SK-N-MC (cell line): ENCODE results near the gene EPHB3.

Experiments
- DNase-seq: peaks from one replicate; pipeline ENCODE4 v3.0.0-alpha.2; 2011; ENCODE audit warnings: low read depth, low spot score
- H3K27ac ChIP-seq: fragments of 200-600 bp; sonication (generic); 2 replicates; pipeline ENCODE4 v1.5.1; 2016; ENCODE audit warnings: mixed run types
- H3K36me3 ChIP-seq: fragments of 200-600 bp; sonication (generic); 2 replicates; pipeline ENCODE4 v1.6.1; 2017; ENCODE audit warnings: antibody characterized with exemption, low read length, mixed read lengths; ENCODE audit not compliant: insufficient read depth
- H3K4me3 ChIP-seq: fragments of 200-600 bp; sonication (generic); 2 replicates; pipeline ENCODE4 v1.5.1; 2016
- H3K9ac ChIP-seq: fragments of 200-600 bp; sonication (generic); 2 replicates; pipeline ENCODE4 v1.8.0; 2017; ENCODE audit warnings: mixed run types, mixed read lengths; ENCODE audit not compliant: insufficient read length
- H3K9me3 ChIP-seq: fragments of 200-600 bp; sonication (generic); 2 replicates; pipeline ENCODE4 v1.6.1; 2017; ENCODE audit warnings: low read depth, mild to moderate bottlenecking, antibody characterized with exemption, low read length, moderate library complexity, mixed read lengths
- EZH2 ChIP-seq: fragments of 200-600 bp; sonication (generic); IDR thresholded peaks from one replicate; pipeline ENCODE4 v1.6.1; 2017; ENCODE audit warnings: antibody characterized with exemption
- FOXP2 ChIP-seq: optimal IDR thresholded peaks from 2 replicates; pipeline ENCODE3; 2011; ENCODE audit warnings: mild to moderate bottlenecking, moderate library complexity; ENCODE audit not compliant: insufficient read depth; ENCODE audit errors: extremely low read length, control extremely low read depth
- POLR2AphosphoS5 ChIP-seq: IDR thresholded peaks from 2 replicates; pipeline ENCODE4 v1.6.1; 2012; ENCODE audit warnings: mild to moderate bottlenecking, low read depth, low read length, borderline replicate concordance

The EPHB3 gene

GRCh38 chr3:184561061-184561912 lies at the start of gene EPHB3:
Gene EPHB3 (plus strand): TSS chr3:184561785. CDS start chr3:184562236, 451 bp downstream.
- no peaks in the 10 kb centered on the region for H3K9me3 ChIP-seq
- H3K4me3 ChIP-seq: peak within 1 kb of the TSS; percentile 80
- peaks cover 35% of the 10 kb centered on the region for H3K36me3 ChIP-seq
- peak within 1 kb of the TSS; percentile 71 for H3K9ac ChIP-seq
- peak; percentile 100 for DNase-seq
- peak within 1 kb of the TSS; percentile 70; the same call in 1 of the 2 replicates for H3K27ac ChIP-seq
- TF ChIP-seq POLR2AphosphoS5: peak; percentile 97
- TF ChIP-seq EZH2: no peak

DNA sequence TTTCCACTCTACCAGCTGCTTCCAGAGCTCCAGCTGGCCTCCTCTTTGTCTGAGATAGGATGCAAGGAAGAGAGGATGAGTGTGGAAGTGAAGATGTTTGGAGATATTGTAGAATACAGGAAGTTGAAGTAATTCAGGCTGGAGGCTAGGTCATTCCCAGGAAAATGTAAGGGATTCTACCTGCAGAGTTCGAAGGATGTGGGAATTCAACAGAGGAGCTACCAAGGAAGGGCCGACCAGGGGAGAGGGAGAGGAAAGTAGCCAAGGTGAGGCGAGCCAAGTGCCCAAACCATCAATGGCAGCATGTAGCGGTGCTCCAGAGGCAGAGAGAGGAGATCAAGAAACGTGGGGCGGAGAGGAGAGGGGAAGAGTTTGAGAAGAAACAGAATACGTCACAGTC lies 49.0 kb upstream of the EPHB3 start:
- Histone ChIP-seq H3K27ac (no peak overlapping the region), H3K9me3 (no peaks in the 10 kb centered on the region), H3K36me3 (no peaks in the 10 kb centered on the region), H3K9ac (no peak overlapping the region), H3K4me3 (no peak overlapping the region)
- no peak for TF ChIP-seq EZH2
- TF ChIP-seq POLR2AphosphoS5: no peak
- no peak for TF ChIP-seq FOXP2
- DNase-seq: no peak

GRCh38 chr3:184513276-184514170 lies 48.1 kb upstream of the EPHB3 start:
- H3K9me3 ChIP-seq: no peaks in the 10 kb centered on the region
- TF ChIP-seq EZH2 (no peak), FOXP2 (peak; percentile 82)
- no peaks in the 10 kb centered on the region for H3K36me3 ChIP-seq
- peak overlapping the region; percentile 80 for H3K4me3 ChIP-seq
- peak overlapping the region; percentile 34 for H3K9ac ChIP-seq
- DNase-seq: peak; percentile 61
- no peak overlapping the region for H3K27ac ChIP-seq

- Histone ChIP-seq H3K9me3 (no peaks in the 10 kb centered on the region), H3K27ac (no peak overlapping the region), H3K36me3 (no peaks in the 10 kb centered on the region), H3K4me3 (peak overlapping the region; percentile 80), H3K9ac (peak overlapping the region; percentile 34)
- TF ChIP-seq FOXP2 (no peak), EZH2 (no peak), POLR2AphosphoS5 (no peak)
- DNase-seq: no peak
Measured at GRCh38 chr3:184514171-184514490, 47.5 kb upstream of the EPHB3 start.

GRCh38 chr3:184523825-184524615 lies 37.6 kb upstream of the EPHB3 start:
- DNase-seq: no peak
- TF ChIP-seq POLR2AphosphoS5 (no peak), EZH2 (no peak), FOXP2 (no peak)
- no peaks in the 10 kb centered on the region for H3K9me3 ChIP-seq
- H3K9ac ChIP-seq: no peak overlapping the region
- no peaks in the 10 kb centered on the region for H3K36me3 ChIP-seq
- H3K4me3 ChIP-seq: no peak overlapping the region
- H3K27ac ChIP-seq: no peak overlapping the region

GRCh38 chr3:184524981-184525336 lies 36.6 kb upstream of the EPHB3 start:
- Histone ChIP-seq H3K9ac (peak overlapping the region; percentile 35), H3K27ac (no peak overlapping the region), H3K4me3 (peak overlapping the region; percentile 74), H3K36me3 (no peaks in the 10 kb centered on the region), H3K9me3 (no peaks in the 10 kb centered on the region)
- DNase-seq: no peak
- TF ChIP-seq POLR2AphosphoS5 (no peak), FOXP2 (no peak), EZH2 (no peak)

GRCh38 chr3:184525337-184526087 lies 36.1 kb upstream of the EPHB3 start:
- no peak for DNase-seq
- TF ChIP-seq FOXP2 (no peak), EZH2 (no peak), POLR2AphosphoS5 (no peak)
- H3K9me3 ChIP-seq: no peaks in the 10 kb centered on the region
- H3K9ac ChIP-seq: peak overlapping the region; percentile 35
- H3K27ac ChIP-seq: no peak overlapping the region
- H3K36me3 ChIP-seq: no peaks in the 10 kb centered on the region
- peak overlapping the region; percentile 74 for H3K4me3 ChIP-seq

DNA sequence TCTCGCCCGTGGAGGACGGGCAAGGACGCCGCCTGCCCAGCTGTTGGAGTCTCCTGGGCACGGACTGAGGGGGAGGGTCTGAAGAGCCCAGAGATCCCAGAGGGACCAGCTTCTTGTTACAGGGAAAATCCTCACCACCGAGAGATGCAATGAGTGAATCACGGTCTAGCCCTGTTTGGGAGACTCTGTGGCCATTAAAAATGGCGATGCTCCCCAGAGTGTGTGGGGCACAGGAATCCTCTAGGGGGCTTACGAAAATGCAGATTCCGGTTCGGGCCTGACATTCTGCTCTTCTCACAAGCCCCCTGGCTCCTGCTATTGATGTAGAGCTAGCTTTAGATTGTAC lies 35.5 kb upstream of the EPHB3 start:
- no peak overlapping the region for H3K4me3 ChIP-seq
- no peak overlapping the region for H3K27ac ChIP-seq
- TF ChIP-seq FOXP2: no peak
- TF ChIP-seq POLR2AphosphoS5: no peak
- TF ChIP-seq EZH2: no peak
- H3K9ac ChIP-seq: no peak overlapping the region
- no peak for DNase-seq
- H3K9me3 ChIP-seq: no peaks in the 10 kb centered on the region
- H3K36me3 ChIP-seq: no peaks in the 10 kb centered on the region
